ENCODE measurements around the gene TOLLIP.

TOLLIP gene

DNA sequence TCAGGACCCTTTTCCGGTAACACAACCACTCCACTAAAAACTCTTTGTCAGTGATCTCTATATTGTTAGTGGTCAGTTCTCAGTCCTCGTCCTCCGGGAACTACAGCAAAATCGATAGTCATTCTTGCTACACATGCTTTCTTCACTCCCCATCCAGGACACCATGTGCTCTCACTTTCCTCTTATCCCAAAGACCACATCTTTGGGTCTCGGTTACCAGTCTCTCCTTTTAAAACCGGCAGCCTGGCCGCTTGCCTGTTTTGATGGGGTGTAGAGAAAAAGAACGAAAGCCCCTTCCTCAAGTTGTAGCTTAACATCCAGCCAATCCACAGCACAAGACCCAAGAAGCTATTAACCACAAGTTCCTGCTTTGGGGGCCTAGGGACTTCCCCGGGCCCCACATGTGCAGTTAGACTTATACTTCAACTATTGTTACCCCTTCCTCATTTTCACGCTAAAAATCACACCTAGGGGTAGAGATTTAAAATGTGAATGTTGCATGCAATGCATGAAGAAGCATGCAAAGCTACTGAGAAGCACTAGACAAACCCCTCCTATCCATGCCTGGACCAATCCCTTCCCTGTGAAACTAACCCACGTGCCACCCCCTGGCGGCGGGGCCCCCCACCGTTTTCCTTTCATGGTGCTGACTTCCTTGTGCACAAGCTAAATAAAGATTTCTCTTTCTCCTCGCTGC lies 1.5 kb upstream of the TOLLIP start:
- DNase-seq (ENCODE audit: low read depth in 2 of 2) = no peak

DNA sequence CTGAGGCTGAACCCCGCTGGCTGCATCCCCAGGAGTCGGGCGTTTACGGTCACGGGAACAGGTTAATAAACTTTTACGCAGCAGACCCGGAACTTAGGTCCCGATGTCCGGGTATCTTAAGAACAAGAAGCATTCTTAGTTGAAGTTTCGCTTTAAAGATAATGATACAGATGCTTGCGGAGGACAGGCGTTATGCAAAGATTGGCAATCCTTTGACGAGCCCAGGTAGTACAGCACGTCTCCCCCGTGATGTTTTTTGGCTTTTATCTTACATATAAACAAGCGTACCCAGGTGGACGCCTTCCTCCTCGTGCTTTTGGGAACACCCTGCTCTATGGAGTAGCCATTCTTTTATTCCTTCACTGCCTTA lies 871 bp upstream of the TOLLIP start:
- DNase-seq (ENCODE audit: low read depth in 2 of 2) = no peak

DNA sequence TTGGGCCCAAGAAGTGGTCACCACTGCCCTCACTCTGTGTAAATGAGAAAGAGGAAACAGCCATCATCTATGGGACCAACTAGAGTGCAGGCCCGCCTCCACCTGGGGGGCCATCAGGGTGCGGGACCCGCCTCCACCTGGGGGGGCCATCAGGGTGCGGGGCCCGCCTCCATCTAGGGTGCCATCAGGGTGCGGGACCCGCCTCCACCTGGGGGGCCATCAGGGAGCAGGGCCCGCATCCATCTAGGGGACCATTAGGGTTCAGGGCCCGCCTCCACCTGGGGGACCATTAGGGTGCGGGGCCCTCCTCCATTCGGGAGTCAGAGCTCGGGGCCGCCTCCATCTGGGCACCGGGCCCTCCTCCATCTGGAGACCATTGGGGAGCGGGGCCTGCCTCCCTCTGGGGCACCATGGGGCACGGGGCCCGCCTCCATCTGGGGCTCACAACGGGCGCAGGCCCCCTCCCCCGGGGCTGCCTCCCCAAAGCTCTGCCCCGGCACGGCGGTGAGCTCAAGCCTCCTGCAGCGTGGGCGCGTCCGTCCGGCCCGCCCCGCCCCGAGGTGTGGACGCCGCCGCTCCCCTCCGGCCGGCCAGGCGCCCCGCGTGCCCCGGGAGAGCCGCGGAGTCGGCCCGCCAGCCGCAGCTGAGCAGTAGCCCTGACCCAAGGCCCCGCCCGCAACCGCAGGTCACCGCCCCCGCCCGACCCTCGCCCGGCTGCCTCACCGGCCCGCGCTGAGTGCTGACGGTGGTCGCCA lies 512 bp downstream of the TOLLIP start:
- no peak for DNase-seq (ENCODE audit: low read depth in 2 of 2)

DNA sequence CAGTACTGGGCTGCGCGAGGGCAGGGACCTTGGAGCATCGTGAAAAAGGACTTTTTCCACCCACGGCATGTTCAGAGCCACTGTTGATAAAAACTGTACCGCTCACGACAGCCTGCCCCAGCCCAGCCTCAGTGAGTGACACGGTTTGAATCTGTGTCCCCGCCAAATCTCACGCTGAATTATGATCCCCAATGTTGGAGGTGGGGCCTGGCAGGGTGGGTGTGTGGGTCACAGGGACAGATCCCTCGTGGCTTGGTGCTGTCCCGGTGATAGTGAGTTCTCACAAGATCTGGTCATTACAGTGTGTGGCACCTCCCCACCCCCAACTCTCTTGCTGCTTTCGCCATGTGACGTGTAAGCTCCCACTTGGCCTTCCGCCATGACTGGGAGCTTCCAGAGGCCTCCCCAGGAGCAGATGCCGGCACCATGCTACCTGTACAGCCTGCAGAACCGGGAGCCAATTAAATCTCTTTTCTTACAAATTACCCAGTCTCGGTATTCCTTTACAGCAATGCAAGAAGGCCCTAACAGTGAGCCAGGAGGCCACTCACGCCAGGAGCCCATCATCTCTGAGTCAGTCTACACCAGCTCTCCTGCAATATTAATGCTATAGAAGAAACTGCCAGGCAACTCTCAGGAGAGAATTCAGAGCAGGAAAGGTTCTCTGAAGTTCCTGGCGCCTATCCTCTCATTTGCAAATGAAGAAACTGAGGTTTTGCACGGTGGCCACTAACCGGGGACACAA lies 1.3 kb downstream of the TOLLIP start:
- DNase-seq (ENCODE audit: low read depth in 2 of 2) = no peak

DNA sequence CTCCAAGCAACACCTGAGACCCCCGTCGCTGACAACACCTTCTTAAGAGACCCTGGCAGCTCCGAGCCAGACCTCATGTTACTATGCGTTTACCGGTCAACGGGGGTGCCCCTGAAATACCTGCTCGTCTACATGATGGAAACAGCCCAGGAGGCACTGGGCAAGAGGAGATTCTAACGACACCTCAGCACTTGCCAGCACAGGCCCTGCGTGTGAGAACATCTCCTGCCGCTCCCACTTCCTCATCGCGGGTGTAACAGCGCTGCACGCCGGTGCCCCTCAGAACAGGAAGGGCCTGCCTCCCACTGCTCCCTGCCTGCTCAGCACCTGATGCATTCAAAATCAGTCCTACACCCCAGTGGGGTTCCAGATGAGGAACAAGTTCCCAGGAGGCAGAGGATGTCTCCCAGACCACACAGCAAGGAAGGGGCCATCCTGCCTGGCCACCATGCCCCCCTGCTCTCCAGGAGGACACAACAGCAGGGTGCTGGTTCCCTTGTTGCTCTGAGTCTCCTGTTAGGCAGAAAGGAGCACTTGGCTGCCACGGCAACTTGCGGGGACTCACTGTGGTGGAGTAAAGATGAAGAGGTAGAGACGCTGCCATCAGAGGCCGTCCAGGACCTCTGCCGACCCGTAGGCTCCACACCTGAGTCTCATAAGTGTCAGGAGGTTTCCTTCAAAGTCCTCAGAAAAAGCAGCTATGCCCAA lies 2.1 kb downstream of the TOLLIP start:
- DNase-seq (ENCODE audit: low read depth in 2 of 2) = no peak

DNA sequence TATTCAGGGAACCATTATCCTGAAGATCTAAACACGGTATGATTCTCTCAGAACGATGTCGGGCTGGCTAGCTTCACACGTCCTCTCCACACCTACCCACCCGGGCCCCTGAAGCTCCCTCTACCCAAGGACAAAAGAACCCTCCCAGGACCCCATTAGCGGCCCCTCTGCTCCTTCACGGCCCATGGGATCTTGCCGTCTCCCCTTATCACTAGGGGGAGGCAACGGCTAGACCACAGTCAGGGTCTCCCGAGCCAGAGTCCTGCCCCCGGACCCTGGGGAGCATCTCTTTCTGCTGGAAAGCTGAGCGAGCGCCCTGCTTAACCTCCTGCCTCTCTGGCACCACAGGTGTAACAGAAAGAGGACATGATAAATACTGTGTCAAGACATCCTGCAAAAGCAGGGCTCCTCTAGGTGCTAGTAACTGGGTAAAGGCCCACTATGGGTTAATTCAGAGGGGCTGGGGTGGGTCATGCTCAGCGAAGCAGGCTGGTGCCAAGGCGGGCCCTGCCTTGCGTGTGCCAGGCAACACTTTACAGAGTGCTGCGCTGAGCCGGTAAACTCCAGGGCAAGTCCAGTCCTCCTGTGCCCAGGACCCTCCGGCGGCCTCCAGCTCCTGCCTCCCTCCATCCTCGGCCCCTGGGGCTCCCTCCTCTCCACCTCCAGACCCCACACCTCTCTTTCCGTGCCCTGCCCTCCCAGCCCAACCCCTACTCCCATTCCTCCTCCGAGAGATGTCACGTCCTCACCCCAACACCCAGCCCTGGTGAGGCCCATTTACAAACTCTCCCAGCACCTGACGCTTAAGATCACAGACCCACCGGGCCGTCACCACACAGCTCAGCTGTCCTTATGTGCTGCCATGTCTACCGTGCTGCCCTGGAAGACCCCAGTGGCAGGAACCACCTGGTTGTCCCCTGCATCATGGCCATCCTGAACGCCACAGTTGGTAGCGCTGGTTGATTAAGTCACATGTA lies 3.0 kb downstream of the TOLLIP start:
- DNase-seq (ENCODE audit: low read depth in 2 of 2) = no peak

DNA sequence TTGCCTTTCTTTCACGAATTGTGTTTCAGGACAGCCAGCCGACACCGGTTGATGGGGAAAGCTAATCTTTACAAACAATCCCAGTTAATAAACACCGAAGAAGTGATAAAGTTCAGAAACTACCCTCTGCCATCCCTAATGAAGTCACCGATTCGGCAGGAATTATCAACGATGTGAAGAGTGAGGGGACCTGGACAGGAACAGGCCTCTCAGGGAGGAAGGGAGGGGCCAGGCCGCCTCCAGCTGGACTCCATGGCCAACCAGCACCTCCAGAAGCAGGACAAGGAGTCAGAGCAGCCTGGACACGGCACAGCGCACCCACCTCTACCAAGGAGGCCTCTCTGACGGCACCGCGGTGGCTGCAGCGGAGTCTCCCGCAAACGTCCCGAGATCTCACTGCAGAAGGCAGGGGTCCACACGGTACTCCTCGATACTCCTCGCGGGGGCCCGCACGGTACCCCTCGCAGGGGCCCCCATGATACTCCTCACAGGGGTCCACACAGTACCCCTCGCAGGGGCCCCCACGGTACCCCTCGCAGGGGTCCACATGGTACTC lies 3.9 kb downstream of the TOLLIP start:
- no peak for DNase-seq (ENCODE audit: low read depth in 2 of 2)

DNA sequence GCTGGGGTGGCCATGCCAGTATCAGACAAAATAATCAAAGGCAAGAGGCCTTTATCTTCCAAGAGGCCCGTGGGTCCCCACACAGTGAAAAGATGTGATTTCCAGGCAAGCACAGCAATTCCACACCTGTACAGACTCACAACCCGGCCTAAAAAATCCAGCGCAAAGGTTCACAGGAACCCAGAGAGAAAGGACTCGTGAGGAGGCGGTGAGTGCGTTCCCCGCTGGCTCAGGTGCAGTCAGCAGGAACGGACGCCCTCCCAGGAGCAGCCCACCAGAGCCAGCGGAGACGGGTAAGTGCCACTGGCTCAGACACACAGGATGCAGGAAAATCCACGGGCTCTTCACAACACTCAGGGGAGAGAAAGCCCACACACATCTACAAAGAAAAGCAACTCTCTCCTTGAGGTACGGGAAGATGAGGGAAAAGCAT lies 4.4 kb downstream of the TOLLIP start:
- DNase-seq (ENCODE audit: low read depth in 2 of 2) = no peak

DNA sequence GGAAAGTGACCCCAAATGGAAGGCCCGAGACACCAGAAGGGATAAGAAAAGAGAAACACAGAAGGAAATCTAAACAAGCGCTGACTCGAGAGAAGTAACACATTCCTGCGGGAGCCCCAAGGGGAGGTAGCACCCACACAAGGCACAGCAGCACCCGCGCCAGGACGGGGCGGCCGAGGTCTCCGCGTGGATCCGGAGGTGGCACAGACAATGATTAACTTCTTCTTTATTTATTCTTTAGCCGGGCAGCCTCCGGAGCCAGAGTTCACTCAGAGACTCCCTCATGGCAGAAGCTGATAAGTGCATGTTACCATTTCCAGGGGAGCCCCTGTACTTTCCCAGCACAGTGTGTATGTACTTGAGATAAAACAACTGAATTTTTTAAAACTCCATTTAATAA lies 5.1 kb downstream of the TOLLIP start:
- DNase-seq (ENCODE audit: low read depth in 2 of 2) = no peak

DNA sequence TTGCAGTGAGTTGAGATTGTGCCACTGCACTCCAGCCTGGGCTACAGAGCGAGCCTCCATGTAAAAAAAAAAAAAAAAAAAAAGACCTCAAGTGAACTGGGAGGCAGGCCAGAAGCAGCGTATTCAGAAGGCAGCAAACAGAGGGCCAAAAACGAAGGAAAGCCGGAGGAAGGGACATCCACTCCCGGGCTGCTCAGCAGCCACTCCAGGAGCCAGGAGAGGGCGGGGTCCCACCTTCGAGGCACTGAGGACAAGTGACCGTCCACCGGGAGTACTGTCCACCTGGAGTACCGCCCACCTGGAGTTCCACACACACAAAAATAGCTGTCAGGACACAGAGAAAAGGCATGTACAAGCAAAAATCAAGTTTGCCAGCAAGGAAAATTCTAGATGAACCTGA lies 5.5 kb downstream of the TOLLIP start:
- no peak for DNase-seq (ENCODE audit: low read depth in 2 of 2)

DNA sequence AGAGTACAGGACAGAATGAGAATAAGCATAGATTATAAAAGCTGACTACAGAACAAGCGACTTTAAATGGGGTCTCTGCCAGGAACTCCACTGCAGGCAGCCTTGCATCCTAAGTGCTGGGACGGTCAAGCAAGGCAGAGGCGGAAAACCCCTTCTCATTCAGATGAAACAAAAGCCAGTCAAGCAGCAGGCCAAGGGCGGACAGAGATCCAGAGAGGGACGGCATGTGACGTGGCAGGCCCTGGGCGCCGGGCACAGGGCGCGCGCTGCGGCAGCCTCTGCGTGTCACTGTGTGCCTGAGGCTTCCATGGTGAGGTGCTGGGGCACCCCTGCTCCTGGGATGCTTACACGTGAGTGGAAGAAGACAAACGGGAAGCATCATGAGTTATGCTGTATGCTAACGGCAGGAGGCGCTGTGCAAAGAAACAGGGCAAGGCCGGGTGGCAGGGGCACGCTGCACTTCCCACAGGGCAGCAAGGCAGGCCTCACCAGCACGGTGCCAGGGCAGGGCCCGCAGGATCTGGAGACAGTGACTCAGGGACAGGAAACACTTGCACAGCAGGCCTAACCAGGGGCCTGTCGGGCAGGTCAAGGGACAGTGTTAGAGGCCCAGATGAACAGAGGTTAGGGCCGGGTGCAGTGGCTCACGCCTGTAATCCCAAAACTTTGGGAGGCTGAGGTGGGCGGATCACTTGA lies 6.2 kb downstream of the TOLLIP start:
- DNase-seq (ENCODE audit: low read depth in 2 of 2) = no peak

DNA sequence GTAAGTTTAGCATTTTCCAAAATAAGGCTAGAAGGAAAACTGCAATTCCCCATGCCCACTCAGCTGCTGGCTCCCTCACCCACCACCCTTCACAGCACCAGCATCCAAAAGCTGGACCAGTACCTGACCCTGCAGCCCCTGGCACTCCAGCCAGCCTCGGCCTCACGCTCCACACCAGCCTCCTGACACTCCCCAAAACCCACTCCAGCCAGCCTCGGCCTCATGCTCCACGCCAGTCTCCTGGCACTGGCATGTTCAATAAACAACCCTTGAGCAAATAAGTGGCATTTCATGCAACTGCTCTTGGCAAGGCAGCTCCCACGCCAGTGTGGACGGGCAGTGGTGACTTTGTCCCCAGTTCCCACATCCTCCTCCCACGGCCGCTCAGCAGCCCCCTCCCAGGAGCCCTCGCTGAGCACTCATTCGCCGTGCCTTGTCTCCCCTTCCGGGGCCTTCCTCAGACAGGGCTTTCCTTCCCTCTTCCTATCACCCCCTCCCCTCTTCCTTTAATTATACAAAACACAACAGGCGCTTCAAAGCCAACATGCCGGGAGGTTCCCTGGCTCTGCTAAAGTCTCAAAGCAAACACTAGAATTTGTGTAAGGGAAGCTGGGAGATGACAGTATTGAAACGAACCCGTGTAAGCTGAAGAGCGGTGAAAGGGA lies 6.8 kb downstream of the TOLLIP start:
- no peak for DNase-seq (ENCODE audit: low read depth in 2 of 2)

DNA sequence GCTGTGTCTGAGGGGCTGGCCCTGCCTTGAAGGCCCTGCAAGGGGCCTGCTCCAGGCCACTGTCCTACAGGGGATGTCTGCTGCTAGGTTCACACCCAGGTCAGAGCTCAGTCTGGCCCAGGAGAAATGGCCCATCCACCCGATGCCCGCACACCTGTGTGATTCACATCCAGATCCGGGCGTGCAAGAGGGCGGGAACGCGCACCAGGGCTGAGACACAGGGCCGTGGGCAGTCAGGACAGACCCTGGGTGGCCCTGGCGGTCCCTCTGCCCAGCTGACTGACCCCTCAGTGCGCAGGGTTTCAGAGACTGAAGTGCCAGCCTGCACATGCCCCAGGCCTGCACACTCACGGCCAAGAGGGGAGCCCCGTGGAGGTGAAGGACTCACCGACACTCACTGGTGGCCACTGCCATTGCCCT lies 7.4 kb downstream of the TOLLIP start:
- no peak for DNase-seq (ENCODE audit: low read depth in 2 of 2)

DNA sequence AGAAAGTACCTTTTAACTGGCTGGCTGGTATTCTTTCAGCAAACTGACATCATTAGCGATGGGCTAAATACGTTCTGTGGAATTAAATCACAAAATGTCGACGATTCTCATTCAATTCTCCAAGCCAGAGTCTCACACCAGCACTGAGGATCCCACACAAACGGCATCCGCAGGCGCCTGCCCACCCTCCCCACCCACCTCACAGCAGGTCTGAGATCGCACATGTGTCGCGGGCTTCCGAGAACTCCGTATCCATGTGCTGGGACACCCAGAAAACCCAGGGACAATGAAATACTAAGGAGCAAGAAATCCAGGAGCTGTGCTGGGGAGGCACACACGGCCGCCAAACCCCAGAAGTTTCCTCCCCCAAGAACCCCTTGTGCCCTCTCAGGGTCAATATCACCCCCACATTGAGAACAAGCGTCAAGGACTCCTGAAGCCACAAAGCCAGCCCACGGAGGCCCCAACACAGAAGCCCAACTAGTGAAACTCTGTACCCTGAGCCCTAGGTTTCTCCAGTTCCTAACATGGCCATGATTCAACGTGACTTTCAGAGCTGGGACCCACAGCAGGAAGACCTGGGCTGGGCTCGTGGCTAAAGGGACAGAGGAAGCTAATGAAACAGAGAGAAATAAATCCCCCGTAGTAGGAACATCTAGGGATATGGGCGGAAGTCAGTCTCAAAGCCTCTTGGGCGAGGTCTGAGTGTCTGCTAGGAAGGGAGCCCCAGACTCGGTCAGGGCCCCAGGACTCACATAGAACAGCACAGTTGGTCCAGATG lies 8.0 kb downstream of the TOLLIP start:
- DNase-seq (ENCODE audit: low read depth in 2 of 2) = no peak

DNA sequence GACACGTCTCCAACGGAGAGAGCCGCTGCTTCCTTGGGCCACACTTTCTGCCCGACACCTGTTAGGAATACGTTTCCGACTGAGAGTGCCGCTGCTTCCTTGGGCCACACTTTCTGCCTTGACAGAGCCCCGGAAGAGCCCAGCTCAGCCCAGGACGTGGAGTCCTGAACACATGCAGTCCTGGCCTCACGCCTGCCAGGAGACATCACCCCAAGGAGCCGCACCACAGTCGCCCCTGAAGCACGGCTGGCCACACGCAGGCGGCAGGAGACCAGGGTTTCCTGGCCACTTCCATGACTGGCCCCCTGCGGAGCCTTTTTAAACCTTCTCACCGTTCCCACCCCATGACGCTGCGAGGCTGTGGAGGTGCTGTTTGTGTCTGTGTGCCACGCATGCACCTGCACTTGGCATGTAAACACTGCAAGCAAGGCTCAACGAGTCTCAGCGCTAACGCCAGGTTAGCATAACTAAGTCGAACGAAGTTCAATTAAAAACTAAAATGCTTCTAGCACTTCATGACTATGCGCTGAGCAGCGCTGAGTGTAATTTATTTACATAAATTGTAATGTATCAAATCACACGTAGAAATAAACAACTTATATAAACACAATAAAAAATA lies 8.8 kb downstream of the TOLLIP start:
- no peak for DNase-seq (ENCODE audit: low read depth in 2 of 2)

DNA sequence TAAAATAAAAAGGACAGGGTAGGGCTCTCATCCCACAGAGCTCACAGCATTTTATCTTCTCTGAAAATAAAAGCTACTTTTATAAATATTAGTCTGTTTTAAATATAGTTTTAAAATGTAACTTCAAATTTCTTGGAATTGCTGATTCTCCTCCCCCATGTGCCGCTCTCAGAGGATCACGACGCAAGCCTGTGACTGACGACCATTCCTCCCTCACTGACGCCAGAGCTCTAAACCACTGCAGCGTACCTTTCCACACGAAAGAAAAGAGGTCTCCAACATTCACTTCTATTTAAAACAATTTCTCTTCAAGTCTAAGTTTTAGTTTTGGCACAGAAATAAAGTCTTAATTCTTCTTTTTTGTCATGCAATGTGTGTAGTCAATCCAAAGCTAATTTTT lies 9.3 kb downstream of the TOLLIP start:
- DNase-seq (ENCODE audit: low read depth in 2 of 2) = no peak

DNA sequence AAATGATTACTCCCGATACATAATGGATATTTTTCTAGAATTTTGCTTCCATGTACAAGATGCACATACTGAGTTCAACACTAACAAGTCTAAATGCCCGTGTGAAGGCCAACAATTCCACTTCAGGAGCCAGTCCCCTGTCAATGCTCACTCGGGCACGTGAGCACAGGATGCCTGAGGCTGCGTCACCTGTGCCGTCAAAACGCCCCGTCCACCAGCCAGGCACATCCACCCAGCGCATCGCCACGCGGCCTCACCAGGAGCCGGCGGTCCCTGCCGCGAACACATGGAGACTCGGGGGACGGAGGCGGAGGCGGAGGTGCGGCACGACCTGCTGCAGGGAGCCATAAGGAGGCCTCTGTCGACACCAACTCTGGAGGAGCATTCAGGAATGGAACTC lies 9.8 kb downstream of the TOLLIP start:
- no peak for DNase-seq (ENCODE audit: low read depth in 2 of 2)

All from fibroblast of skin of left biceps (primary cell).